NB4 (cell line): Measurements from ENCODE around the gene ZNF418.
A peak's percentile ranks its signal among the peaks of the same experiment; 100 is the strongest.

Source experiments
- DNase-seq: peaks from one replicate; pipeline ENCODE4 v3.0.0; 2010; ENCODE audit warnings: low read depth
- H3K4me3 ChIP-seq: one replicate; pipeline ENCODE4 v1.5.1; 2011; ENCODE audit warnings: mild to moderate bottlenecking, low read depth, low read length, moderate library complexity
- CTCF ChIP-seq: IDR thresholded peaks from one replicate; pipeline ENCODE4 v1.5.1; 2012; ENCODE audit warnings: low read depth, low read length
- MAX ChIP-seq: IDR thresholded peaks from 2 replicates; pipeline ENCODE4 v1.6.1; 2011; ENCODE audit warnings: low read depth, low read length
- MYC ChIP-seq: IDR thresholded peaks from 2 replicates; pipeline ENCODE4 v1.6.1; 2011; ENCODE audit warnings: low read depth, low read length
- POLR2A ChIP-seq: IDR thresholded peaks from 2 replicates; pipeline ENCODE4 v1.6.1; 2011; ENCODE audit warnings: mild to moderate bottlenecking; ENCODE audit not compliant: insufficient read length; ENCODE audit errors: extremely low read depth

The ZNF418 gene

DNA sequence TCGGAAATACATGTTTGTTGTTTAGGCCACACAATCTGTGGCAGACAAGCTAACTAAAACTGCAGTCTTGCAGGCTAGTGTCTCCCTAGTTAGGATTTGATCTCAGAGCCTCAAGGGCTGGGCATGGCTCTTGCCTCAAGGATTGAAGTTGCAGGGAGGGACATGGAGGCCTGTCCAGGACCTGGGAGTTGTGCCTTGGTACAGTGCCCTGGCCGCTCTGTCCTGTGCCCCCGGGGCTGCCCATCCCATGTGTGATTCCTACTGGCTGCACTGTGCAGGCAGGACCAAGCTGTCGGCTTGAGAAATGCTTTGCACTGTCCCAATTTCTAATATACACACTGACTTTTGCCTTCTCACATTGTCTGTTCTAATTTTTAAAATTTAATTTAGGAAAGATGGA lies 19.8 kb upstream of the ZNF418 start:
- TF ChIP-seq CTCF (no peak), MYC (no peak), POLR2A (no peak), MAX (no peak)
- no peak overlapping the region for H3K4me3 ChIP-seq
- DNase-seq = no peak

GRCh38 chr19:57949702-57950101 lies 14.5 kb upstream of the ZNF418 start:
- TF ChIP-seq CTCF = no peak
- DNase-seq = no peak
- no peak overlapping the region for H3K4me3 ChIP-seq

GRCh38 chr19:57949296-57949695 lies 14.1 kb upstream of the ZNF418 start:
- no peak overlapping the region for H3K4me3 ChIP-seq
- DNase-seq = no peak
- TF ChIP-seq MYC = no peak

DNA sequence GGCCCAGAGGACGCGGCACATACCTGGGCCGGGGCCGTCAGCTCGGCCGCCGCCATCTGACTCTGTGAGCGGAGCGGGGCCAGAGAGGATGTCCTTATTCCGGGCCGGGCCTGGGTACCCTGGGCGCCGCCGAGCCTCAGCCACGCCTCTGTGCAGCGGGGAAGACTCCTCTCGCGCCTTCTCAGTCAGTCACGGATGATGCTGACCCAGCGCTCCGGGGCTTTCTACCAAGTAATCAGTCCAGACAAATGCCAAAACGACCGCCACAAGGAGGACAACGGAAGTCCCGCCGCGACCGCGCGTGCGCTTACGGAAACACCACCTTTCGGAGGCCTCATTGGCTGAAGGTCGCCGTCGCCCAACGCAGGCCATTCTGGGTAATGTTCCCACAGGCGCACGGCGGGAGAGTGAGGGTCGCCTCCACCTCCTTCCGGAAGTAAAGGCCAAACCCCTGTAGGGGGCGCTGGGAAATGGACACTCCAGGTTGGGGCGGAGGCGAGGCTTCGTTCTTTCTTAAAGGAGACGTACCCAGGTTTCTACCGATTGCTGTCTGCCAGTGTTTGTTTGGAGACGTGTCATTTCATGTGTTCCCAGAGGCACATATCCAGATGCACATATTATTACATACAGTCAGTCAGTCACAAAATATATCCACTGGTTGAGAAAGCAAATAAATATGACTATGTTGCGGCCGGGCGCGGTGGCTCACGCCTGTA lies 12.4 kb upstream of the ZNF418 start, which contains the start of gene ZNF256:
ZNF256 (minus strand) TSS at position 288 of the 716 bp plus-strand sequence; CDS start at position 56, 232 bp downstream.
- DNase-seq = no peak
- no peak within 1 kb of the TSS for H3K4me3 ChIP-seq

GRCh38 chr19:57947088-57947418 lies 11.9 kb upstream of the ZNF418 start:
- TF ChIP-seq MYC (no peak), MAX (no peak), CTCF (no peak), POLR2A (no peak)
- DNase-seq = no peak
- H3K4me3 ChIP-seq = no peak overlapping the region

More for the DNA sequence above, 12.4 kb upstream of the ZNF418 start, which contains the start of gene ZNF256:
- TF ChIP-seq MYC = no peak
- TF ChIP-seq CTCF = no peak
- TF ChIP-seq MAX = no peak
- no peak for TF ChIP-seq POLR2A

DNA sequence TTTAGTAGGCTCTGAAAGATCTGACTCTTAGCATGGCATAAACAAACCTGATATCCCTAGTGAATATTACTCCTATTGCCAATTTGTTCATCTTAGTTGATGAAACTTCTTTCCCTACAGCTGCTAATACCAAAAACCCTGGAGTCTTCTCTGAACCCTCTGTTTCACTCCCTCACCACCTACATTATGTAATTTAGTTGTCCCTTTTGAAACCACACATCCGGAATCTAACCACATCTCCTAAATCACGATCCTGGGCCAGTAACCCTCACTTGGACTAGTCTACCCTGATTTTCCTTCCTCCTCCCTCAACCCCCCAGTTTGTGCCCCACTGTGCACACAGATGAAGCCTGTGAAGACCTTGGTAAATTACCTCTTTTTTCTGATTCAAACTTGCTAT lies 11.1 kb upstream of the ZNF418 start:
- H3K4me3 ChIP-seq = no peak overlapping the region
- TF ChIP-seq POLR2A (no peak), CTCF (no peak), MYC (no peak), MAX (no peak)
- DNase-seq = peak; percentile 3
